UCSD-AML1 (cell line): Measurements from ENCODE around the gene ZNF433.
"Not testable (repeated sequence)": the region's sequence is repeated elsewhere in the genome, so short reads cannot be mapped to it uniquely, and the experiment has no call there.

Source experiments
- DNase-seq: peaks from one replicate; lab custom pipeline; 2025; ENCODE audit not compliant: unreplicated experiment; lab: John Stamatoyannopoulos, UW

ZNF433 gene

DNA sequence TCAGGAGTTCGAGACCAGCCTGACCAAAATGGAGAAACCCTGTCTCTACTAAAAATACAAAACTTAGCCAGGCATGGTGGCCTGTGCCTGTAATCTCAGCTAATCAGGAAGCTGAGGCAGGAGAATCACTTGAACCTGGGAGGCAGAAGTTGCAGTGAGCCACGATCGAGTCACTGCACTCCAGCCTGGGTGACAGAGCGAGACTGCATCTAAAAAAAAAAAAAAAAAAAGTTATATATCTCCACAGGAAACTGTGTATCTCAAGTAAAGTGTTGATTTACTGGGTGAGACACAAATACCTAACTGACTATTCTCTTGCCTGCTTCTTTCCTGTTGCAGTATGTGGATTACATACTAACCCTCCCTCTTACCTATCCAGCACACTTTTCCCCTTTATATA is 43.6 kb downstream of the ZNF433 start:
- not testable (repeated sequence) for DNase-seq

DNA sequence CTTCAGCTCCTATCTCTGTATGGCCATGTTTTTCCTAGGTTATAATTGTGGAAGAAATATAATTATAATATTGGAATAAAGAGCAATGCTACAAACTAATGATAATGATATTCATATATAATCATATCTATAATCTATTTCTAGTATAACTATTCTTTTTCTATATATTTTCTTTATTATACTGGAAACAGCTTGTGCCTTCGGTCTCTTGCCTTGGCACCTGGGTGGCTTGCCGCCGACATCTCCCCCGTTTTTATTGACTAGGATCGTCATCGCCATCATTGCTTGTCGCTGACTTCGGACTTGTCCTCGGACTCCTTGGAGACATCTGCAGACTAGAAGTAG is 46.4 kb downstream of the ZNF433 start:
- DNase-seq, result no peak

DNA sequence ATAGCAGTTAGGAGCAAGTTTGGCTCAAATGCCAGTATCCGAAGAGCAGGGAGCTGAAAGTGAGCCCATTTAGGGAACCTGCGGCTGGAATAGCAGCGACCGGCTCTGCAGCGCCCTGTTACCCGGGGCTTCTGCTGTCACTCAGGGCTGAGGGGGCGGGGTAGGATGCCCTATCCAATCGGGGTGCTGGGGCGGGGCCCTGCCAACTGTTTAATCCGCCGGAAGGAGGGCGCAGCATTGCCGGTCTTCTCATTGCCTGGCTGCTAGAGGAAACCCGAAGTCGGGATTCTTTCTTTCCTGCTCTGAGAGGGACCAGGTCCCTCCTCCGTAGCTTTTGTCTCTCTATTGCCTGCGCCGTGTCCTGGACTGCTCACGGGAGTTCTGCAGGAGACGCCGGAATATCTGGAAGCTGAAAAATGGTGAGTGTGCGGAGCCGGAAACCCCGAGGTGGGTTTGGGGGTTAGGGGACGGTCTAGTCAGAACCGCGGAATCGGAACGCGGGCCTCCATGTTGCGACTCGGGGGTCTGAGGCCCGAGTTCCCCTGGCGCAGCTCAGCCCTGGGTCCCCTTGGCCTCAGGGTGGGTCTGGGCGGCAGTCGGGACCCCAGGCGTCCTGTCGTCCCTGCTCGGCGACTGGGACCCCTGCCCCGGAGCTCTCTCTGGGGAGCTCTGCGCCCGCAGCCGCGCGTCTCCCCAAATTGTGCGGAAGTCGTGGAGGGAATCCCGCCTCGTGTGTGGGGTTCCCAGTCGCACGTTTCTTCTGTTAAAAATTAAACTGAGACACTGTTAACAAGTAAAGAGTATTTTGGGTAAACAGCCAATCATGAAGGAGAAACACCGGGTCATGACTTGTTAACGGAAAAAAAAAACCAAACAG is 47.8 kb downstream of the ZNF433 start:
- peak; percentile 94 for DNase-seq

DNA sequence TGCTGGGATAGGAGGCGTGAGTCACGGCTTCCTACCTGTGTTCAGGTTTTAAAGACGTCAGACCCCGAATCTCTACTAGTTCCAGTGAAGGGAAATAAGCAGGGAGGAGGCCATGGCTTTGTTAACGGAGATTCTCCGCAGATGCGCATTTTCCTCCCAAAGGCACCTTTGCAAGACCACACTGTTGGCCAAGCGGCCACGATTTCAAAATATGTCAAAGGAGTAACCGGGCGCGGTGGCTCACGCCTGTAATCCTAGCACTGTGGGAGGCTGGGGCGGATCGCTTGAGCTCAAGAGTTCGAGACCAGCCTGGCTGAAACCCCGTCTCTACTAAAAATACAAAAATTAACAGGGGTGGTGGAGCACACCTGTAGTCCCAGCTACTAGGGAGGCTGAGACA is 48.7 kb downstream of the ZNF433 start:
- no peak for DNase-seq

DNA sequence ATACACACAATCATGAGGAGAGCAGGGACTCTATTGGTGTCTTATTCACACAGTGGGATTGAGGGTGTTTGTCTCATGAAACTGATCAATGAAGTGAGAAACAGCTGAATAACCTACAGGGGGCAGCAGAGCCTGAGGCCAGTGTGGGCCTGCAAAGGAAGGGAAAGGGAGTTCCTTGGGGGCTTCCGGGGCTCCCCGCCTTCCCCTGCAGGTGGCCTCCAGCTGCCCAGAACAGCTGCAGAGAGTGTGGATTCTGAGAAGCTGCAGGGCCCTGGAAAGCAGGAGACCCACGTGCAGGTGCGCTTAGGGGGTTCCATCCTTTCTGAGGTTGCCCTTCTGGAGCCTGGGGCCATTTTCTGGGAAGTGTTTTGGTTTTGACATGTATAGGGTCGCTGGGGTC is 50.5 kb downstream of the ZNF433 start:
- DNase-seq, result peak; percentile 35

DNA sequence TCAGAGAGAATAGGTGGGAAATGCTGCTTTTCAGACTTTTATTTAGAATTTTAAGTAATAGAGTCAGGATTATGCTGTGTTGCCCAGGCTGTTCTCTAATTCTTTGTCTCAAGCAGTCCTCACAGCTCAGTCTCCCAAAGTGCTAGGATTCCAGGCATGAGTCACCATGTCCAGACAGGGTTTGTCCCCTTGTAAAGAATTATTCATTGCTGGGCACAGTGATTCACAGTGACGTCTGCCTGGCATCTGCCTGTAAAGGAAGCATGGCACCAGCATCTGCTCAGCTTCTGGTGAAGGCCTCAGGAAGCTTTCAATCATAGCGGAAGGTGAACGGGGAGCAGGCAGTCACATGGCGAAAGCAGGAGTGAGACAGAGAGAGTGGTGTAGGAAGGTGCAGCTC is 53.0 kb downstream of the ZNF433 start:
- DNase-seq, result no peak

DNA sequence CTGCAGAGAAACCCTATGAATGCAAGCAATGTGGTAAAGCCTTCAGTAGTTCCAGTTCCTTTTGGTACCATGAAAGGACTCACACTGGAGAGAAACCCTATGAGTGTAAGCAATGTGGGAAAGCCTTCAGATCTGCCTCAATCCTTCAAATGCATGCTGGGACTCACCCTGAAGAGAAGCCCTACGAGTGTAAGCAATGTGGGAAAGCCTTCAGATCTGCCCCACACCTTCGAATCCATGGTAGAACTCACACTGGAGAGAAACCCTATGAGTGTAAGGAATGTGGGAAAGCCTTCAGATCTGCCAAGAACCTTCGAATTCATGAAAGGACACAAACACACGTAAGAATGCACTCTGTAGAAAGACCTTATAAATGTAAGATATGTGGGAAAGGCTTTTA is 56.0 kb downstream of the ZNF433 start:
- no peak for DNase-seq

DNA sequence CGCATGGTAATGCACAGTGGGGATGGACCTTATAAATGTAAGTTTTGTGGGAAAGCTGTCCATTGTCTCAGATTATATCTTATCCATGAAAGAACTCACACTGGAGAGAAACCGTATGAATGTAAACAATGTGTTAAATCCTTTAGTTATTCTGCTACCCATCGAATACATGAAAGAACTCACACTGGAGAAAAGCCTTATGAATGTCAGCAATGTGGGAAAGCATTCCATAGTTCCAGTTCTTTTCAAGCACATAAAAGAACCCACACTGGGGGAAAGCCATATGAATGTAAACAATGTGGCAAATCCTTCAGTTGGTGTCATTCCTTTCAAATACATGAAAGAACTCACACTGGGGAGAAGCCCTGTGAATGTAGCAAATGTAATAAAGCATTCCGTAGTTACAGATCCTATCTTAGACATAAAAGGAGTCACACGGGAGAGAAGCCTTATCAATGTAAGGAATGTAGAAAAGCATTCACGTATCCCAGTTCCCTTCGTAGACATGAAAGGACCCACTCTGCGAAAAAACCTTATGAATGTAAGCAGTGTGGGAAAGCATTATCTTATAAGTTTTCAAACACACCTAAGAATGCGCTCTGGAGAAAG is 56.9 kb downstream of the ZNF433 start:
- DNase-seq, result no peak

DNA sequence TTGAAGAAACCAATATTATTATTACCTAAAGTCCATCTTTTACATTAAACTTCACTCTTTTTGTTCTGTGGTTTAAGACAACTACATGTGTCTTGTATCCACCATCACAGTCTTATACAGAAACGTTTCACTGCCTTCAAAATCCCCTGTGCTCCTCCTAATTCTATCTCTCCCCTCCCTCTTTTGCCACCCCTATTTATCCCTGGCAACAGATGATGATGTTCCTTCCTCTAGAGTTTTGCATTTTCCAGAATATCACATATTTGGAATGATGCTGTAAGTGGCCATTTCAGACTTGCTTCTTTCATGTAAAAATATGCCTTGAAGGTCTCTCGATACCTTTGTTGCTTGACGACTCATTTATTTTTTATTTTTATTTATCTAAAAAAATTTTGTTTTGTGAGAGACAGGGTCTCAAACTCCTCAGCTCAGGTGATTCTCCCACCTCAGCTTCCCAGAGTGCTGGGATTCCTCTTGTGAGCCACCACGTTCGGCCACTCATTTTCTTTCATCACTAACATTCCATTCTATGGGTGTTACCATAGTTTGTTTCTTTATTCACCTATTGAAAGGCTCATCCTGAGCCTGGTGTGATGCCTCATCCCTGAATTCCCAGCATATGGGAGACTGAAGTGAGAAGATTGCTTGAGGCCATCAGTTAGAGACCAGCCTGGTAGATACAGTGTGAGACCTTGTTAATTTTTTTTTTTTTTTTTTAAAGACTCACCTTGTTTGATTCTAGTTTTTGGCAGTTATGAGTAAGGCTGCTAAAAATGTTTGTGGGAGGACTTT is 62.3 kb downstream of the ZNF433 start:
- no peak for DNase-seq

DNA sequence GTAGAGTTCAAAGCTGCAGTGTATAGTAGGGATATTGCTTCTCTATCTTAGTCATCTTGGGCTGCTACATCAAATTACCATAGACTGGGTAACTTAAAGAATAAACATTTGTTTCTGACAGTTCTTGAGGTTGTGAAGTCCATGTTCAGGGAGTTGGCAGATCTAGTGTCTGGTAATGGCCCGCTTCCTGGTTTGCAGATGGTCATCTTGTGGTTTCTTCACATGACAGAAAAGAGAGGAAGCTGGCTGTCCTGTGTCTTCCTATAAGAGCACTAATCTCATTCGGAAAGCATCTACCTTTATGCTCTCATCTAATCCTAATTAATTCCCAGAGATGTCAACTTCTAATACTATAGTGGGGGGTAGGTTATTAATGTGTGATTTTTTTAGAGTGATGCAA is 64.4 kb downstream of the ZNF433 start:
- DNase-seq, result no peak

DNA sequence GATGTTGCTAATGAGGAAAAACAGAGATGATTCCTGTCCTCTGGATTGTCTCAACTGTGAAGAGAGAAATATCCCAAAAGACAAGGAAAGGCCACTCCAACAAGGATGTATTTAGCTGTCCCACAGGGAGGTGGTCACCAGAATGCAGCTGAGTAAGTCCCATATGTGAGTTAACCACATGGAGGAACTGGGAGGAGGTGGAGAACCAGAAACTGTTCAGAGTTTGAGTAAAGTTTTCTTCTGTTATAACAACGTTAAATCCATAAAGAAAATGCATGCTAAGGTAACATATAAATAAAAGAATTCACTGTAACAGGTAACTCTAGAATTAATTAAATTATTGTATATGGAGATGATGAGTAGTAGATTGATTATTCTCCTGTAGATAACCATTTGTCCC is 65.3 kb downstream of the ZNF433 start:
- DNase-seq, result no peak

DNA sequence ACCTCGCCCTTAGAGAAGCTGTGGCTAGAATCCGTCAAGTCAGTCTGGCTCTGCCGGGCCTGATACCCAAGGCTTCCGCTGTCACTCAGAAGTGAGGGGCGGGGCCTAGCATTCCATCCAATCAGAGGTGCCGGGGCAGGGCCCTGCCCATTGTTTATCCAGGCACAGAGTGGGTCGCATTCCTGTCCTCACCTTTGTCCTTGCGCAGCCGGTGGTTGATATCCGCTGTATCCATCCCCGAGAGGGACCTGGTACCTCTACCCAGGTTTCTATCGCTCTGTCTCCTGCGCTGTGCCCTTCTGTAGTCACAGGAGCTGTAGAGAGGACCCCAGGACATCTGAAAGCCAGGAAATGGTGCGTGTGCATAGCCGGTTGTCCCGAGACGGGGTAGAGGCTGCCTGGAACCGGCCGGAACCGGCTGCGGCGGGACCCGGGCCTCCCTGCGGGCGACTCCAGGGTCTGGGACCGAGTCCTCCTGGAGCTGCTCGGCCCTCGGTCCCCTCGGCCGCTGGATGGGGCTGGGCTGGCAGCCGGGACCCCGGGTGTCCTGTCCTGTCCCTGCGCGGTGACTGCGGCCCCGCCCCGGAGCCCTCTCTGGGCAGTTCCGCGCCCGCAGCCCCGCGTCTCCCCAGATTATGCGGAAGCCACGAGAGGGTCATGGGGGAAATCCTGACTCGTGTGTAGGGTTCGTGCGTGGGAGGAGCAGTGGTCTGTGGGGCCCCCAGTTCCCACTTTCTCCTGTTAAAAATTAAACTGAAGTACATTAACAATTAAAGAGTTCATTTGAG is 70.4 kb downstream of the ZNF433 start, which contains the start of gene ZNF763:
ZNF763 (plus strand) TSS at position 183 of the 788 bp plus-strand sequence; CDS start at position 352, 169 bp downstream.
- DNase-seq, result peak; percentile 90
